SK-N-SH (cell line): Measurements from ENCODE around the gene OR1M1.

Source experiments
- CTCF ChIP-seq: fragments of 200-600 bp; sonication (generic); IDR thresholded peaks from 2 replicates; pipeline ENCODE4 v1.6.1; 2017; ENCODE audit warnings: antibody characterized with exemption, mild to moderate bottlenecking, moderate library complexity
- FOXM1 ChIP-seq: IDR thresholded peaks from 2 replicates; pipeline ENCODE4 v1.4.0; 2012; ENCODE audit warnings: low read depth, mild to moderate bottlenecking
- IRF3 ChIP-seq: fragments of 150-350 bp; IDR thresholded peaks from 2 replicates; pipeline ENCODE4 v1.6.1; 2016; ENCODE audit warnings: mild to moderate bottlenecking, low read depth, low read length
- MXI1 ChIP-seq: IDR thresholded peaks from 2 replicates; pipeline ENCODE4 v1.6.1; 2012; ENCODE audit warnings: mild to moderate bottlenecking, low read depth, low read length, improper control_type of control experiment
- NRF1 ChIP-seq: IDR thresholded peaks from 2 replicates; pipeline ENCODE4 v1.6.1; 2012; ENCODE audit warnings: low read depth, mild to moderate bottlenecking, low read length
- TCF12 ChIP-seq: IDR thresholded peaks from 2 replicates; pipeline ENCODE4 v1.4.0; 2012
- ZBTB33 ChIP-seq: IDR thresholded peaks from 2 replicates; pipeline ENCODE4 v1.4.0; 2012; ENCODE audit warnings: low read depth, borderline replicate concordance

- TF ChIP-seq IRF3 (no peak), CTCF (no peak), TCF12 (peak; percentile 93), NRF1 (no peak), FOXM1 (no peak; the same call in 1 of the 2 replicates), MXI1 (no peak), ZBTB33 (peak; percentile 63; the same call in 1 of the 2 replicates)
These were observed 11.6 kb upstream of the OR1M1 start for GRCh38 chr19:9075064-9075949.
